ENCODE measurements around the gene FGFR2. TPM values are rescaled to one million over a fixed set of nuclear protein-coding genes. Genes with fewer than 3 reads are reported as not detected.

Gene FGFR2
- total and polyA plus RNA-seq, 9 of the 15 experiments (the other 6 are each of a cell fraction or from before 2014, with no cell fraction given): 0.20 TPM; not detected in 8

DNA sequence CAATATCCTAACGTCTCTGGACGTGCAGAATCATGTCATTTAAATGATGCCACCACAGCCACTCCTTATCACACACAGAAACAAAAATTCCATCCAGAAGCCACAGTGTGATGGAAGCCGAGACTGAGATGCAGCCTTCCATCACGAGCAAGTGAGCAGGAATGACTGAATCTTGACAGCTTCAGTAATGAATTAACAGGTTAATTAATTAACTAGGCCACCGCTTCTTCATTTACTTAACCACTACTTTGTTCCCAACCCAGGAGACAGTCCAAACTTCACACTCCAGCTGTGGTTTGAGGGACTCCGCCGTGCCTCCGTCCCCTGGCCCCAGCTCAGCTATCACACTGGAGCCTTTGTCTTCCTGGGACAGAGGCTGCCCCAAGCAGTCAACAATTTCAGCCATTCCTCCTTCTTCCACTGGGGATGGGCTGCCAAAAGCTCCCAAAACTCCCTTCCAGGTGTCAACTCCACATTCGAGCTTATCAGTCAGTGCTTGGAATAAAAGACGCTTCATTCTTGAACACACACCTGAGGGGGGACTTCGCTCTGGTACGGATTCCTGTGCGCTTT, 65.9 kb downstream of the FGFR2 start:
- FAIRE-seq (no peak), ATAC-seq (no peak), DNase-seq (ENCODE audit: extremely low read depth in 1 of 4, low spot score in 3 of 4) (no peak)
- no TSS peak for BruUV-seq (replicated peaks)
- intact Hi-C loops (cut with micrococcal nuclease): no loop called here
- no peak overlapping the region for H2AFZ ChIP-seq (ENCODE audit: low read depth, low read length)
- no peak overlapping the region for H3K4me2 ChIP-seq (ENCODE audit: insufficient read depth, low read length)
- H3K27me3 ChIP-seq (ENCODE audit: control insufficient read depth in 2 of 2, insufficient read depth in 2 of 2, low read length in 2 of 2): peaks cover 2 to 12% of the 10 kb centered on the region in 2 experiments; a peak in 2 of 5 replicates
- POLR2A ChIA-PET: no interaction called here
- no peak overlapping the region for H3K27ac ChIP-seq (ENCODE audit: extremely low read depth, low read depth, low read length)
- H3K9me1 ChIP-seq (ENCODE audit: control insufficient read depth, insufficient read depth, low read length): no peaks in the 10 kb centered on the region
- WGBS (ENCODE audit: insufficient coverage, low coverage, missing lambda C conversion rate): 4% methylated on average over 10 of the region's 13 CpGs
- no peak overlapping the region for H3K4me3 ChIP-seq
- no peak overlapping the region for H3K9ac ChIP-seq (ENCODE audit: insufficient read depth in 1 of 2, low read depth in 2 of 2, low read length in 2 of 2)
- H3K79me2 ChIP-seq (ENCODE audit: control insufficient read depth, insufficient read depth, low read length): no peaks in the 10 kb centered on the region
- TF ChIP-seq TAF7 (tag; IDR thresholded peaks at IDR 0.05): no peak
- TF ChIP-seq MEF2D (tag; conservative IDR thresholded peaks at IDR 0.05; ENCODE audit: low read depth): no peak
- no peaks in the 10 kb centered on the region for H3K36me3 ChIP-seq (ENCODE audit: control insufficient read depth, insufficient read depth, low read length)
- H3K4me1 ChIP-seq (replicated peaks in 1 of 2; ENCODE audit: control insufficient read depth in 2 of 2, insufficient read depth in 2 of 2, low read length in 2 of 2): no peaks in the 10 kb centered on the region
- in situ Hi-C loops (cut with MboI): no loop called here
- no peaks in the 10 kb centered on the region for H3K9me3 ChIP-seq (replicated peaks; ENCODE audit: control insufficient read depth, insufficient read depth, low read depth, low read length)
- no peaks in the 10 kb centered on the region; the same call in 1 of the 2 replicates for H4K20me1 ChIP-seq (replicated peaks; ENCODE audit: control insufficient read depth, insufficient read depth, low read length)
- CTCF ChIA-PET (ENCODE audit: low intra/inter-chr PET ratio): no interaction called here

- no peaks in the 10 kb centered on the region for H3K79me2 ChIP-seq (ENCODE audit: control insufficient read depth, insufficient read depth, low read length)
- no peak for FAIRE-seq
- POLR2A ChIA-PET: no interaction called here
- CTCF ChIA-PET (ENCODE audit: low intra/inter-chr PET ratio): no interaction called here
- no peak overlapping the region for H2AFZ ChIP-seq (ENCODE audit: low read depth, low read length)
- no TSS peak for BruUV-seq (replicated peaks)
- 0% methylated on average over 10 of the region's 11 CpGs for WGBS (ENCODE audit: insufficient coverage, low coverage, missing lambda C conversion rate)
- H3K9me3 ChIP-seq (replicated peaks; ENCODE audit: control insufficient read depth, insufficient read depth, low read depth, low read length): no peaks in the 10 kb centered on the region
- H3K4me3 ChIP-seq: no peak overlapping the region
- no peak for DNase-seq (ENCODE audit: extremely low read depth in 1 of 4, low spot score in 3 of 4)
- H3K9ac ChIP-seq (ENCODE audit: insufficient read depth in 1 of 2, low read depth in 2 of 2, low read length in 2 of 2): no peak overlapping the region
- no peak overlapping the region for H3K4me2 ChIP-seq (ENCODE audit: insufficient read depth, low read length)
- in situ Hi-C loops (cut with MboI) (no loop called here), intact Hi-C loops (cut with micrococcal nuclease) (no loop called here)
- H3K9me1 ChIP-seq (ENCODE audit: control insufficient read depth, insufficient read depth, low read length): no peaks in the 10 kb centered on the region
- no peaks in the 10 kb centered on the region for H3K36me3 ChIP-seq (ENCODE audit: control insufficient read depth, insufficient read depth, low read length)
- H4K20me1 ChIP-seq (replicated peaks; ENCODE audit: control insufficient read depth, insufficient read depth, low read length): no peaks in the 10 kb centered on the region; the same call in 1 of the 2 replicates
- peaks cover 2 to 13% of the 10 kb centered on the region in 2 experiments; a peak in 2 of 5 replicates for H3K27me3 ChIP-seq (ENCODE audit: control insufficient read depth in 2 of 2, insufficient read depth in 2 of 2, low read length in 2 of 2)
- no peak for ATAC-seq
- H3K27ac ChIP-seq (ENCODE audit: extremely low read depth, low read depth, low read length): no peak overlapping the region
- H3K4me1 ChIP-seq (replicated peaks in 1 of 2; ENCODE audit: control insufficient read depth in 2 of 2, insufficient read depth in 2 of 2, low read length in 2 of 2): no peaks in the 10 kb centered on the region
- TF ChIP-seq HNRNPLL (IDR thresholded peaks at IDR 0.05; ENCODE audit: low read depth, low read length, poor library complexity, severe bottlenecking) (no peak), SIRT6 (IDR thresholded peaks at IDR 0.05; ENCODE audit: low read depth, low read length) (no peak), IFI16 (CRISPR knock-in tag; IDR thresholded peaks at IDR 0.05) (no peak), MCM7 (IDR thresholded peaks at IDR 0.05) (no peak), MCM2 (IDR thresholded peaks at IDR 0.05; ENCODE audit: low read depth) (no peak), RCOR1 (IDR thresholded peaks at IDR 0.05; ENCODE audit: borderline replicate concordance in 1 of 2, low read depth in 2 of 2, low read length in 2 of 2) (no peak), ZEB2 (IDR thresholded peaks at IDR 0.05) (no peak), NELFE (IDR thresholded peaks at IDR 0.05; ENCODE audit: insufficient read depth, insufficient read length) (no peak), FOXA1 (IDR thresholded peaks at IDR 0.05; ENCODE audit: borderline replicate concordance) (no peak), ILF3 (IDR thresholded peaks at IDR 0.05; ENCODE audit: borderline replicate concordance) (no peak), MBD1 (CRISPR knock-in tag; IDR thresholded peaks at IDR 0.05) (no peak), POU5F1 (IDR thresholded peaks at IDR 0.05; ENCODE audit: borderline replicate concordance, low read depth, low read length, partially characterized antibody) (no peak), RFX1 (IDR thresholded peaks at IDR 0.05) (no peak), MAFG (tag; conservative IDR thresholded peaks at IDR 0.05) (no peak), PHB (CRISPR knock-in tag; IDR thresholded peaks at IDR 0.05) (no peak)
Measured at GRCh38 chr10:121531830-121532178, 66.4 kb downstream of the FGFR2 start.
